Hematopoietic multipotent progenitor cell treated with erythropoietin and hydrocortisone succinate and interleukin-3 and kit ligand, for 6 days (in vitro differentiated cells): Measurements from ENCODE around the gene UBE2U.
A peak's percentile ranks its signal among the peaks of the same experiment; 100 is the strongest.
"Not testable (repeated sequence)": the region's sequence is repeated elsewhere in the genome, so short reads cannot be mapped to it uniquely, and the experiment has no call there.

Source experiments
- DNase-seq: peaks from one replicate; pipeline ENCODE4 v3.0.0-alpha.2; 2015

UBE2U gene

DNA sequence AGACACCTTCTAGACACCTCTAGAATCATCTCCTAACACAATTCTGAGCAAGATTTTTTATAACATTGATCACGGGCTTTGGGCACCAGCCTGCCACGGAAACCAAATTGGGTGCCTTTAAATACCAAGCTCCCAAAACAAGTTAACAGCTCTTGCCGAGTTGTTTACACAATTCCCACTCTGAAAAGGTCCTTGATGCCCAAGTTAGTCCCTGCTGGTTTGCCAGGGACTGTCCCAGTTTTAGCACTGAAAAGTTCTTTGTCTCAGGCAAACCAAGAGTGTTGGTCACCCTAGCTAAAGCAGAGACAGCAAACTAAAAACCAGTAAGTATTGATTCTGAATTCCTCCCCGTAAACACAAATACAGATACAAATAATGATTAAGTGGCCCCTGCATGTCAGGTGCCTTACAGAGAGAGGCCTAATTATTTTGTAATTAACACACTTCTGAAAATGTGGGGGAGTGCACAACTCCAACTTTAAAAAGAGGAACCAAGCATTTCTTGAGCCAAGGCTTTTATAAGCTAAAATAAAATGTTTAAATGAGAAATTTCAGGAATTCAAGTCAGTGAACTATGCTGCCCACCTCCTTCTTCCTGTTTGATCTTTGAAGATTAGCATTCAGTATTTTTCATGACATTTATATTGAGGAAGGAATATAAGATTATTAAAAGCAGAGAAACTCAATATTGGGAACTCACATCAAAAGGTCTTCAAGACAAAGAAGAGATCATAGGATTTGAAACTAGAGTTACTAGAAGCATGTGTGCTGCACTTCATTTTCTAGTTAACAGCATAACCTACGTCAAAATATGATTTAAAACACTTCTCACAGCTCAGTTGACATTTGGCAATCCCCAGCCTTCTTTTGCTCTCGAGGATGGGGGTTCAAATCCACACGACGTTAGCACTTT, 9.0 kb upstream of the UBE2U start:
- peak; percentile 41 for DNase-seq

DNA sequence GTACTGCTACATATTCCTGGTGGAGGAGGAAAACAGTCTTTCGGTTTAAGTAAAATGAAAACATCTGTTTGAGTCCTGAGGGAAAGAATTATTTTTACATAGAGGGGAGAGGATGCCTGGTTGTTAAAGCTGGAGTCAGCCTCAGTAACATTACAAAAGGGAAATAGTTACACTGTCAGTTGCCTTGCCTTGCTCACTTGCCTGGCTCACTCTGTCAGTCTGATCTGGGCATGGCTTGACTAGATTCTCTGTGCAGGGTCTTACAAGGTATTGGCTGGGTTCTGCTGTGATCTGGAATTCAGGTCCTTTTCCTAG, 8.4 kb upstream of the UBE2U start:
- DNase-seq = no peak

DNA sequence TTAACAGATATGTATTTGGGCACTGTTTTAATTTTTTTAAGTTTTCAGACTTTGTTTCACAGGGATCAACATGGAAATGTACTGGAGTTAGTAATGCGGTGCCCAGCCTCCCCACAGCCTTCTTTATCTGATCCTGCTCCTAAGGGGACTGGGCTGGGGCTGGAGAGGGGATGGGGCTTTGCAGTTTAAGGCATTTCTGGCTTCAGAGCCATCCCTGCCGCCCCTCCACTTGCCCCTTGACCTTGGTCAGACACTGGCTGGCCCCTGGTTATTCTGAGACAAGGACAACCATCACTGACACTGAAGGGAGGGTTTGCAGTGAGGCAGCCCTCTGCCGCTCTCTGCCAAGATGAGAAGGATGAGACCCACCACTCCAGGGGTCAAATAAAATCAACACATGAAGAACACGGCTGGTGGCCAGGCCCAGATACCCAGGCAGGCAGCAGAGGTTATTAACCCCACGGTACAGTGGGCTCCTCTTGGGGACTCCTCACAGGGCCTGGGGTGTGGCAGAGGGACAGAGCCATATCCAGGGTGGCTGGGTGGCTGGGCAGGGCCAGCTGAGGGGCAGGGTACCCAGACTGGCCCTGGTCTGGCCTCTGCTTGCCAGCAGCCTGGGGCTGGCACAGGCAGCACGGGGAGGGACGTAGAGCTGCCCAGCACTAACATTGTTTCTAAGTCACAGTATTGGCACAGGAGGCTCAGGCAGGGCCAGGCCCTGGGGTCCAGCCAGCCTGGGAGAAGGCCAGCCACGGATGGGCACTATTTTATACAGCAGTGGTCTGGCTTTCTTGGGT, 7.2 kb upstream of the UBE2U start:
- DNase-seq = no peak

DNA sequence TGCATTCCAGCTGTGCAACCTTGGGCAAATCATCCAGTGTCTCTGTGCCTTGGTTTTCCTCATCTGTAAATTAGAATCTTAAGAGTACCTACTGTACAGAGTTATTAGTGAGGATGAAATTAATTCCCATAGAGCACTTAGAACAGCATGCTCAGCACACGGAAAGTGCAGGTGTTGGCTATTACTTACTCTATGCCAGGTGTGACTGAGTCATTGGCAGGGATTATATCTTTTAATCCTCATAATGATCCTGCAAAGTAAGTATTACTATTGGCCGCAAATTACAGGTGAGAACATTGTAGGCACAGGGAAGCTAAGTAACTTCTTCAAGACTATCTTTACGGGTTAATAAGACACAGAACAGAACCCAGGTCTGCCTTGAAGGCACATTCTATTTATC, 6.3 kb upstream of the UBE2U start:
- DNase-seq = no peak

DNA sequence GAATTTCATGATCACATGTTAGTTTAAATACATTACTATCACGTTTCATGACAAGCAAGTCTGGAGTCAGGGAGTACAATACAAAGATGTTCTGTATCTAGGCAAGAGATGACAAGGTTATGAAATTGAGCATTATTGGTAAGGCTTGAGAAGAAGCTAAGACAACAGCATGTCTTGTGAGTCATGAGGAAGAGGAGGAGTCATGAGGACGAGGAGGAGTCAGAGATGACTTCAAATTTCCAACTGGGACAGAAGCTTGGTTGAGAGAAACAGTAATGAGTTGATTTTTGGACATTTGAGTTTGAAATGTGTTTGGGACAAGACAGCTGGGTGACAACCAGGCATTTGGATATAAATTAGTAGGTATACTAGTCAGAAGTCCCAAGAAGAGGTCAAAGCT, 4.3 kb upstream of the UBE2U start:
- no peak for DNase-seq

DNA sequence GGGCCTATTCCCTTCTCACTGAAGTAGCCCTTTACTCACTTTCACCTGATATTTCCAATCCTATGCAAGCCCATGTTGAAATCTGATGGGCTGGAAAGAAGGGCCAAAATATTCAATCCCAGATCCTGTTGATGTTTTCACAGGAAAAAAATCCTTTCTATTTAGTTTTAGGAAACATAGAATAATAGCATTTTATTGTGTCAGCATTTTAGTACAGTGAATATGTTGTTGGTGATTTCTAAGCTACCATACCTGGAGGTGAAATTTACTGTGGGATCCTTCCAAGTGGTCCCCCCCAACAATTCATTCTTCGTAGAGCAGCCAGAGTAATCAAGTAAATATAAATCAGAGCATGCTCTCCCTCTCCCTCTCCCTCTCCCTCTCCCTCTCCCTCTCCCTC, 3.4 kb upstream of the UBE2U start:
- DNase-seq = no peak

DNA sequence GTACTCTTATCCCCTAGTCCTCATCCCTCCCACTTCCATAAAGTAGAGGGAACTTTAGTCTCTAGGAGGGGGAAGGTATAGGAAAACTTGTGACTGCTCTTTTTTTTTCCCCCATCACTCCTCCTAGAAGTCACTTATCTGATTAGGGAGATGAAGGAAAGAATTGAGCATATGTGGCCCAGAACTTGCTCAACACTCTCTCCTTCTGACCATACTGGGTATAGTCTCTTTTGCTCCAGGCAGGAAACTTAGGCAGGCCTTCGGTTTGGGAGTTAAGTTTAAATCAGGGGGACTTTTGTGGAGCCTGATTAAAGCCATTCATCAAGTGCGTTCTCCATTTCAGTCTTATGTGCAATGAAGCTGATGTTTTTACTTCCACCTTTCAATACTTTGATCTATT, 5.8 kb downstream of the UBE2U start:
- no peak for DNase-seq

DNA sequence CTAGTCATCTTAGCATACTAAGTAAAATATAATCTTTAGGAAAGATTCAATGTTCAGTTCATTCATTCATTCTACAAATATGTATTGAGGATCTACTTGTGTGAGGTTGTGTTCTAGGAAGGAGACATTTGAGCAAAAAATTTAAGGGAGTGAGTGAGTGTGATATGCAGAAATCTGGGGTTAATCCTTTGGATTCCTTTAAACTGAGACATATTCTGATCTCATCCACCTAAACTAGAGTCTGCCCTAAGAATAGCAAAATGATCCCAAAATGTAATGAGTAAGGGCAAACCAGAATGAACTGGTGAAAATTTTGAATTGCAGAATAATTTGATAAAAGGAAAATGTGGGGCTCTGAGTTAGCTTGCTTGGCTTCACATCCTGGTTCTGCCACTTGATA, 8.6 kb downstream of the UBE2U start:
- no peak for DNase-seq

DNA sequence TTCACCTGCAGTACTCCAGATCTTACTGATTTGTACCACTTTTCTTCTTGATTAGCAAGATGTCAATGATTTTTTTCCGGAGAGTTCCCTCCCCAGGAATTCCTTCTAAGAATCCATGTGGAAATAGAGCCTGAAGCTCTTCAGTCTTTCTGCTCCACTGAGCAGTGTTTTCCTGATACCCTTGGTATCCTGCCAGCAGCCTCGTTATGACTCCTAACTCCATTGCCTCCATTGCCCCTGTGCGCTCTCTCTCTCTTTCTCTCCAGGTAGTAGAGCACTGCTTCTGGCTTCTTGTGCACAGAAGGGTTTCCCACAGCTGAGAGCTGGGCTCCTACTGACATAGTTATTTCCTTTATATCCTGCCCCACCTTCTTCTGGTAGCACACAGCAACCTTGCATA, 12.2 kb downstream of the UBE2U start:
- DNase-seq = no peak

DNA sequence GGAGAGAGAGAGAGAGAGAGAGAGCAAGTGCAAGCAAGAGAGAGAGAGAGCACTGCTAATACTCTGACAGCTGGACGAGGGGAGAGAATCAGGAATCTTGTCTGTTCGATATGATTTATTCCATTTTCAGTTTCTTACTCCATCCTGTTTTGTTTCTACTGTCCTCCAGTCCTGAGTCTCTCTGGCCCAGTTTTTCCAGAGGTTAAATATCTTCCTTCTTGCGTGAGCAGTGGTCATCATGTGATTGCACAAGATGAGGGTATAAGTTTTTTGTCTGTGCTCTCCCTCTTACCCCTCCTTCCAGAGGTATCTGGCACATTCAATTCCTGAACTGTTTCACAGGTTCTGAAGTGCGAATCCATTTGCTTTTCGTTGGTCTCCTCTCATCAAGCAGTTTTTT, 16.8 kb downstream of the UBE2U start:
- no peak for DNase-seq

DNA sequence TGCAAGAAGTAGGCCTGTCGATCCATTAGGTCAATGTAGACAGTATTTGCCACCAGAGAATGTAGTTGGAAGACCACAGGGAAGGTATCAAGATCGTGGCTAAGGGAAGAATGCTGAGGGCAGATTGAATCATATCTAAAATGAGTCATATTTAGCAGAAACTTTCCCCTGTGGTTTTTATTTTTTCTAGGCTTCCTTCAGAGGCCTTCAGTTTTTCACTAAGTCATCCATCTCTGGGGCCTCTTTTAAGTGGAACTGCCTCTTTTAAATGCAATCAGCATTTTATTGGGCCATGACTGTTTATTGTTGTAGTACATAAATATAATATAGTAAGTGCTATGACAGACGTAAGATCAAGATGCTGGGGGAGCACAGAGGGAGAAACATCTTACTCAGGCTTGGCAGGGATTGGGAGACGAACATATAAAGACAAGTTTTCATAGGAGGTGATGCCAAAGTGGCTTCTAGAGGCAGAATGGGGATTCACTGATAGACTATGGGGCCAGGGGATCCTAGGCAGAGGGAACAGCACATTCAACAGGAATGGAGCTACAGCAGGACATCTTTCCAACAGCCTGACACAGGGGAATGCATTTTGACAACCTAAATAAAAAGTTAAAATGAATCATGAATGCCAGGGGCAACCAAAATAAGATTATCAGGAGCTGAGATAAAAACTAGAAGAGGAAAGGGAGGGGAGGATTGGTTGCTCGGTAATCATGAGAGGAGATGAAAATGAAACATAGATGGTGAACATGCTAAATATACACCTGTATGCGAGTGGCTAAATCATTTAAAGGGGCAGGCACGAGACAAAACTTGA, 20.1 kb downstream of the UBE2U start:
- DNase-seq = peak; percentile 54

DNA sequence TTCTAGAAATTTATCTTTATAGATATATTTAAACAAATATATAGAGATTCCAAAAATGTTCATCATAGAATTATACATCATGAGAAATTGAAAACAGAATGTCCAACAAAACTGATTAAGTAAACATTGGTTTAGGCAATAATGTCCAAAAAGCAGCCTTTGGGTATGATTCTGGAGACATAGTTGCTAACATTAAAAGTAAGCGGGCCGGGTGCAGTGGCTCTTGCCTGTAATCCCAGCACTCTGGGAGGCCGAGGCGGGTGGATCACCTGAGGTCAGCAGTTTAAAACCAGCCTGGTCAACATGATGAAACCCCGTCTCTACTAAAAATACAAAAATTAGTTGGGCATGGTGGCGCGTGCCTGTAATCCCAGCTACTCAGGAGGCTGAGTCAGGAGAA, 20.8 kb downstream of the UBE2U start:
- DNase-seq = not testable (repeated sequence)

DNA sequence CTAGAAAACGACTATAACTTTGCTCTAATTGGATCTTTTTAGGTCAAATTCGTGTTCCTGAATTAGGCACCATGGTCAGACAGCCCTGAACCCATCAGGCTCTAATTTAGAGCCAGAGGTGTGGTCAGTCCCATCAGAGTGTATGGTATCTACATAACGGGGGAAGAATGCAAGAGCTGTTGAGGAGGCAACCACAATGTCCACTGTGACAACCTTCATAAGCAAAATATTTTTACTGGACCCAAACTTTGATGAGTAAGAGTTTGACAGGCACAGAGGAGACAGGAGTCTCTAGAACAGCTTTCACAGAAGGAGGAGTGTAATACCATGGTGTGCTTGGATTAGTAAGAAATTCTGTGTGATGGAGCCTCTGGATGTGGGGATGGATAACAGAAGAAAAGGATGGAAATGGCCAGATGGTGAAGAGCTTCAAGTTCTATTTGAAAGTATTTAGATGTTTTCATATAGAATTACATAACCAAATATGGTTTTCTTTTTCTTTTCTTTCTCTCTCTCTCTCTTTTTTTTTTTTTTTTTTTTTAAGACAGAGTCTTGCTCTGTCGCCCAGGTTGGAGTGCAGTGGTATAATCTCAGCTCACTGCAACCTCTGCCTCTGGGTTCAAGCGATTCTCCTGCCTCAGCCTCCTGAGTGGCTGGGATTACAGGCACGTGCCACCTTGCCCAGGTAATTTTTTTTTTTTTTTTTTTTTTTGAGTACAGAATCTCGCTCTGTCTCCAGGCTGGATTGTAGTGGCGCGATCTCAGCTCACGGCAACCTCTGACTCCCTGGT, 24.9 kb downstream of the UBE2U start:
- DNase-seq = no peak

DNA sequence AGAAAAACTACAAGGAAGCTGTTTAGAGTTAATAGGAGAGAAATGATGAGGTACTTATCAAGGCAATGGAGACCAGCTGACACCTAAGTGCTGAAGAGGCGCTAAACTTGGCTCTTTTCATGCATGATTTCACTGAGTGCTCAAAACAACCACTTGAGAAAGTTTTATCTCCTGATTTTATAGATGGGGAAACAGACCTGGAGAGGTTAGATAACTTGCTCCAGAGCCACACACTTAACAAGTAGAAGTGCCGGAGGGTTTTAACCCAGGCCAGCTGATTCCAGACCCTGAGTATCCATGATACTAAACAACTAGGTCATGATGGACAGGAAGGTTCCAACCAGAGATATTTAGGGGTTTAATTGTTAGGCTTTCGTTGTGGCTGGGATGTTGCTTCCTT, 25.9 kb downstream of the UBE2U start:
- no peak for DNase-seq

DNA sequence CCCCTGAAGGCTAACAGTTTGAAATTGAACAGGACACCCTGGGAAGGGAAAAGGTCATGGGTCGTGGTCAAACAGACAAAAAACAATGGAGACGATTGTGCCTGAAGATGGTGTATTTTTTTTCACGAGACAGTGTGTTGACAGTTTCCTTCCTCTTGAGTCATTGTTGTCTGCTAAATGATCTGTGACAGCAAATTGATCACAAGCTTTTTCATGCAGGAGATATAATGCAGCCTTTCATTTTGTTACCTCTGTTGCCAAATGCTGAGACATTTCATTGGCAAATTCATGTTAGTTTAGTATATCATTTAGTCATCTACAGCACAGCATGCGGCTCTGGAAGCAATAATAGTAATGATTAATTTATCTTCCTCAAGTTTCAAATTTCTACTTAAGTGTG, 27.7 kb downstream of the UBE2U start:
- no peak for DNase-seq

DNA sequence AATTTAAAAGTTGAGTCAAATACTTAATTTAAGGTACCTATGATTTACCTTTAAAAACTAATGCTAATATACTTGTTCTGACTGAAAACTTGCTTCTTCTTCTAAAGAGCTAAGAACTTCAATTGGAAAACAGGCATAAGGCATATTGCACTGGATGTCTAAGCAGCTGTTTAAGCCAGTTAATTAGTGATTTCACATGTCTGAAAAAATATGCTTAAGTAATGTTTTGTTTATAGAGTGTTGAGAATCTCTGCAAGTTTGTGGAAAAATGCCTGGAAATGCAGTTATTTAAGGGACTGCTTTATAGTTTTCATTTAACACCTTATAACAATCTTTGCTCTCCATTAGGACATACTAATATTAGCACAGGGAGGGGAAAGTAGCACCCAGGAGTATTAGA, 28.2 kb downstream of the UBE2U start:
- no peak for DNase-seq

DNA sequence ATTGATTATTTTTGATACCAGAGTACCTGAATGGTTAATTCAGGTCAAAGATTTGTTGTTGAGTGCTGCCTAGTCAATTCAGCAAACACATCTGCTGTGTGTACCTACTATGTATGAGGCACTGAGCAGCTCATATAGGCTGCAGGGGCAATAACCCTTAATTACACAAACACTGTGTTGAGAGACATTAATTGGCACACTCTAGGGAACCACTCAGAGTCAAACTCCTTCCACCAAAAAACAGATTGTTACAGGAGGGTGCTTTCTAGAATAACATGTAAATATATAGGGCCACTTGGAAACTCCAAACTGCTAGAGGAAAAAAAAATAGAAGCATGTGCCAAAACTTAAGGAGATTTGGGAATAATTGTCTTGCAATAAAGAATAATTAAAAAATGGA, 31.3 kb downstream of the UBE2U start:
- DNase-seq = no peak

DNA sequence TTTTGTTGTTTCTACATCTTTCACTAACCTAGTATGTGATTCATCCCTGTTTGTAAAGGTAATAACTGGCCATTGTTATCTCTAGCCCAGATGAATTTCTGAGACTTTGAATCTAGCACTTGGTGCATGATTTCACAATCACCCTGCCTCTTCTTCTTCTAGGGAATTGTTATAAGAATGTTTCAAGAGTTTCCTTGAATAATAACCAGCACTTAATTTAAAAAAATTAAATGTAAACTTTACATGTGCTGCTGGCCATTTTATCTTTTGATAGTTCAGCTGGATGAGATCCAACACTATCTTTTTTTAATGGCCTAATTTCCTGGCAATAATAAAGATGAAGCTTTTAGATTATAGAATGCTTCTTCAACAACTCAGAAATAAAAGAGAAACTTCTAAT, 31.8 kb downstream of the UBE2U start:
- DNase-seq = no peak

DNA sequence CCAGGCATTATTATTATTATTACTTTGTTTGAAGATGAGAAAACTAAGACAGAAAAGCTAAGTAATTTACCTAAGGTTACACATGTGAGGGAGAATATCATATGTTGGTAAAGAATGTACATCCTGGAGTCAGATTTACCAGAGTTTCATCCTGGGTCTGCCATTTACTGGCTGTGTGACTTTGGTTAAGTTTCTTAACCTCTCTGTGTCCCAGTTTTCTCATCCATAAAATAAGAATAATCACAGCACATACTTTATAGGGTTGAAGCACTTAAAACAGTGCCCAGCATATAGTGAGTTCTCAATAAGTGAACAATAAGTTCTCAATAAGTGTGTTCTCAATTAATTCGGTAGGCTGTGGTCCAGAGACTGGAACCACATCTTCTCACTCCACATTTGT, 32.5 kb downstream of the UBE2U start:
- DNase-seq = no peak

DNA sequence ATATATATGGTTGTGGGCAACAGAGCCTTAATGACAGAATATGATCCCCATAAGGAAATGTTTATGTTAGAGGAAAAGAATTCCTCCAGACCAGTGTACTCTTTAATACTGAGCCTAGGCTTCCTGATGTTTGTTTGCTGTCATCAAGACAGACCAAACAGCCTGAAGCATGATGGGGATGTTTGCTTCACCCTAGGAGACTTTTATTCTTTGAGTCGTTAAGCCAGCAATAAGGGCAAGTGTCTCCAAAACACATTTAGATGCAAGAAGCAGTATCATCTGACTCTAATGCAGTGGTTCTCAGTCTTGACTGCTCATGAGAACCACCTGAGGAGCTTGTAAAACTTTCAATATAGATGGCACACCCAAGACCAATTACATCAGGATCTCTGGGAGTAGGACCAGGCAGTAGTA, 33.1 kb downstream of the UBE2U start:
- DNase-seq = no peak

DNA sequence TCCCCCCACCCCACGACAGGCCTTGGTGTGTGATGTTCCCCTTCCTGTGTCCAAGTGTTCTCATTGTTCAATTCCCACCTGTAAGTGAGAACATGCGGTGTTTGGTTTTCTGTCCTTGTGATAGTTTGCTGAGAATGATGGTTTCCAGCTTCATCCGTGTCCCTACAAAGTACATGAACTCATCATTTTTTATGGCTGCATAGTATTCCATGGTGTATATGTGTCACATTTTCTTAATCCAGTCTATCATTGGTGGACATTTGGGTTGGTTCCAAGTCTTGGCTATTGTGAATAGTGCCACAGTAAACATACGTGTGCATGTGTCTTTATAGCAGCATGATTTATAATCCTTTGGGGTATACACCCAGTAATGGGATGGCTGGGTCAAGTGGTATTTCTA, 36.1 kb downstream of the UBE2U start:
- not testable (repeated sequence) for DNase-seq

DNA sequence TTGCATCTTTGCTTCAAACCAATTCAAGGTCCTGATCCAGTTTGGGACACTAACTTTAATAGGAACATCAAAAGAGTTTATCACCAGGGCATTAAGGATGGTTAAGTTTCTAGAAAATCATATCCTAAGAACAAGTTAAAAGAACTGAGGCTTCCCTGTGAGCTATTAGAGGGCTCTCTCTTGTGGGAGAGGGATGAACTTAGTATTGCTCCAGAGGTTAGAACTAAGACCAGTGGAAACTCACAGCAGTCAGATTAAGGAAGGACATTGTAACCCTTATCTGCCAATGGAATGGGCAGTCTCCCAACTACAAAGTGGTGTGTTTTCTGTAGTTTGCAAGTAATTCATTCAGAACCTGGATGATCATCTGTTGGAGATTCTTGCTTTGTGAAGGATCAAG, 36.8 kb downstream of the UBE2U start:
- no peak for DNase-seq

DNA sequence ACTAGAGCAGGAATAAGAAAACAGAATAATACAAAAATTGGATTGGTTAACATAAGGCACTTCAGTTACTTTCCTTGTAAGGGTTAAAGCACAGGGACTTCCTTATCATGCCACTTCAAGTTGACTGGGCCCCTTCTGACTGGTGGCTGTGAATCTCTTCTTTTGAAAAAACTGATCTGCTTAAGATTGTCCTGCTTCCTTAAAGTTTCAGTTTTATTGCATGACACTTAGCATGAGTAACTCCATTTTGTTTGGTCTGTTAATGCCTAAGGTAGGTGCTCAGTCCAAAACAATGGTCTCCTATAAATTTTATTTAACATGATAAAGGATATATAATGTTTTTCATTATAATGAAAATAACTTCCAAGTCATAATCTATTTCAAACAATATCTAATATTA, 37.6 kb downstream of the UBE2U start:
- DNase-seq = peak; percentile 21
